Immature natural killer cell (primary cell): Measurements from ENCODE around the gene SRSF10. TPM values are rescaled to one million over a fixed set of nuclear protein-coding genes. Genes with fewer than 3 reads are reported as not detected.

Experiments
- DNase-seq, 3 donors: peaks; one replicate each; pipeline ENCODE4 v3.0.0; 2022; ENCODE audit warnings: mixed read lengths in 1 of 3
- H3K27ac Mint-ChIP-seq, 6 donors: one replicate each; pipeline ENCODE4 v1.8.0; 2020; ENCODE audit warnings: mixed read lengths in 6 of 6, mild to moderate bottlenecking in 5 of 6, inconsistent platforms in 4 of 6, moderate library complexity in 3 of 6
- H3K27me3 Mint-ChIP-seq, 3 donors: one replicate each; pipeline ENCODE4 v1.8.0; 2020 to 2021; ENCODE audit warnings: low read depth in 3 of 3, mild to moderate bottlenecking in 3 of 3, mixed read lengths in 3 of 3, moderate library complexity in 3 of 3, inconsistent platforms in 1 of 3
- H3K36me3 Mint-ChIP-seq, 3 donors: one replicate each; pipeline ENCODE4 v1.8.0; 2020; ENCODE audit warnings: mixed read lengths in 3 of 3, inconsistent platforms in 2 of 3, mild to moderate bottlenecking in 2 of 3
- H3K4me1 Mint-ChIP-seq, 2 donors: one replicate each; pipeline ENCODE4 v1.8.0; 2020; ENCODE audit warnings: inconsistent platforms in 2 of 2, mild to moderate bottlenecking in 2 of 2, mixed read lengths in 2 of 2, moderate library complexity in 1 of 2
- H3K4me3 Mint-ChIP-seq, 5 donors: one replicate each; pipeline ENCODE4 v1.8.0; 2020; ENCODE audit warnings: mild to moderate bottlenecking in 5 of 5, mixed read lengths in 5 of 5, inconsistent platforms in 3 of 5, moderate library complexity in 3 of 5
- H3K9me3 Mint-ChIP-seq, 6 donors: one replicate each; pipeline ENCODE4 v1.8.0; 2020; ENCODE audit warnings: mild to moderate bottlenecking in 6 of 6, mixed read lengths in 6 of 6, inconsistent platforms in 4 of 6, moderate library complexity in 3 of 6
- polyA plus RNA-seq, 3 donors: library from polyadenylated mRNA; unstranded; fragments of 300-500 nt; fragmentation: Illumina TruSeq; gene quantifications; one replicate each; pipeline ENCODE4 v1.2.3, GENCODE V29; 2021

Gene SRSF10
- polyA plus RNA-seq, 3 donors from 2014 or later: 87.7 to 113 (median 95.0) TPM

DNA sequence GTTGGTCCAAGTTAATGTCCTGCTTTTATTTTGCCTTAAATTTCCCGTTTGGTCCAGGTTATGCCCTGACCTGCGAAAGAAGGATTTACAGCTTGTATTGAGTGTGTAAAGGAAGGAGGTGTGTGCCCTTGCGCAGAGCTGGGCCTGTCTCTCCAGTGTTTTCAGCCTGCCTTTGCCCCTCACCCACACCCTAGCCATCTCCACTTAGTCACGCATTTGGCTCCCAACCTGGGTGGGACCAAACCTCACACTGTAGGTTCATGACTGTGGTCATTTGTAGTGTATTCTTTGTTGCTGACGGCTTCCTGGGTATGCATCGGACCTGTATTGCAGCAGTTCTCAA, 572 bp upstream of the SRSF10 start:
- Mint-ChIP-seq H3K27ac (peak overlapping the region; percentile 93 to 97 (median 96)), H3K27me3 (peaks cover 4 to 12% (median 8%) of the 10 kb centered on the region in 3 donors), H3K4me3 (peak overlapping the region; percentile 85 to 97 (median 91)), H3K9me3 (no peaks in the 10 kb centered on the region), H3K36me3 (no peaks in the 10 kb centered on the region), H3K4me1 (peaks cover 51 to 53% of the 10 kb centered on the region in 2 donors)
- no peak for DNase-seq

GRCh38 chr1:23979387-23979880, 693 bp downstream of the SRSF10 start:
- Mint-ChIP-seq H3K27me3 (peaks cover 4 to 13% (median 8%) of the 10 kb centered on the region in 3 donors), H3K36me3 (peaks cover 3 to 4% (median 3%) of the 10 kb centered on the region in 3 donors), H3K9me3 (no peaks in the 10 kb centered on the region), H3K4me3 (peak overlapping the region; percentile 87 to 97 (median 91)), H3K4me1 (peaks cover 58 to 65% of the 10 kb centered on the region in 2 donors), H3K27ac (peak overlapping the region; percentile 87 to 96 (median 94))
- DNase-seq: no peak

DNA sequence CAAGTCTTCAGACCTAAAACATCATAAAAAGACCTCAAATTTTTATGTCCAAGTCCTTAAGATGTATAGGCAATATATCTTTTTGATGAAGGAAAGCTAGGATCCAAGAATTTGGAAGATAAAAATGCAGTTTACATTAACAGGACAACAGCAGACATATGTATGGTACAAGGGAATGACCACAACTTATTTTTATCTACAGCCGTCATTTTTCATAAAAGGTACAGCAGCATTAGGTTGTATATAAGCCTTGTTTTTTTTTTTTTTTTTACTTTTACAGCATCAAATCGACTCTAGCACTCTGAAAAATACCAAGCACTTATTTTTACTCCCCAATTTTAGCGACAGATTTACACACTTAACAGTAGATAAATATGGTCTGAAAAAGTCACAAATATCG, 1.3 kb downstream of the SRSF10 start:
- H3K27ac Mint-ChIP-seq: peak overlapping the region; percentile 87 to 96 (median 94)
- peaks cover 3 to 6% (median 4%) of the 10 kb centered on the region in 3 donors for H3K36me3 Mint-ChIP-seq
- peaks cover 4 to 13% (median 8%) of the 10 kb centered on the region in 3 donors for H3K27me3 Mint-ChIP-seq
- H3K4me3 Mint-ChIP-seq: peak overlapping the region; percentile 87 to 97 (median 91)
- H3K4me1 Mint-ChIP-seq: peaks cover 61 to 71% of the 10 kb centered on the region in 2 donors
- no peaks in the 10 kb centered on the region for H3K9me3 Mint-ChIP-seq
- no peak for DNase-seq

- DNase-seq: no peak
- peaks cover 4 to 13% (median 8%) of the 10 kb centered on the region in 3 donors for H3K27me3 Mint-ChIP-seq
- peak overlapping the region; percentile 8 to 91 (median 87) for H3K4me3 Mint-ChIP-seq
- H3K36me3 Mint-ChIP-seq: peaks cover 3 to 6% (median 4%) of the 10 kb centered on the region in 3 donors
- H3K4me1 Mint-ChIP-seq: peaks cover 61 to 76% of the 10 kb centered on the region in 2 donors
- peak overlapping the region; percentile 61 to 95 (median 77) for H3K27ac Mint-ChIP-seq
- no peaks in the 10 kb centered on the region for H3K9me3 Mint-ChIP-seq
Observed at GRCh38 chr1:23977854-23978191, 2.3 kb downstream of the SRSF10 start.

- Mint-ChIP-seq H3K4me1 (peaks cover 61 to 76% of the 10 kb centered on the region in 2 donors), H3K4me3 (peak overlapping the region in 4 of 5 donors; percentile 24 to 75 (median 57)), H3K9me3 (no peaks in the 10 kb centered on the region), H3K36me3 (peaks cover 3 to 6% (median 4%) of the 10 kb centered on the region in 3 donors), H3K27me3 (peaks cover 4 to 13% (median 8%) of the 10 kb centered on the region in 3 donors), H3K27ac (peak overlapping the region in 5 of 6 donors; percentile 48 to 71 (median 65))
- no peak for DNase-seq
Observed at GRCh38 chr1:23977187-23977853, 2.8 kb downstream of the SRSF10 start.

GRCh38 chr1:23967871-23968270, 12.3 kb downstream of the SRSF10 start:
- no peak for DNase-seq
- peaks cover 8 to 24% (median 16%) of the 10 kb centered on the region in 3 donors for H3K36me3 Mint-ChIP-seq
- H3K27me3 Mint-ChIP-seq: no peaks in the 10 kb centered on the region
- H3K27ac Mint-ChIP-seq: peak overlapping the region in 2 of 6 donors; percentile 39 to 57
- H3K4me3 Mint-ChIP-seq: no peak overlapping the region
- H3K9me3 Mint-ChIP-seq: no peaks in the 10 kb centered on the region
- H3K4me1 Mint-ChIP-seq: peaks cover 10 to 39% of the 10 kb centered on the region in 2 donors

DNA sequence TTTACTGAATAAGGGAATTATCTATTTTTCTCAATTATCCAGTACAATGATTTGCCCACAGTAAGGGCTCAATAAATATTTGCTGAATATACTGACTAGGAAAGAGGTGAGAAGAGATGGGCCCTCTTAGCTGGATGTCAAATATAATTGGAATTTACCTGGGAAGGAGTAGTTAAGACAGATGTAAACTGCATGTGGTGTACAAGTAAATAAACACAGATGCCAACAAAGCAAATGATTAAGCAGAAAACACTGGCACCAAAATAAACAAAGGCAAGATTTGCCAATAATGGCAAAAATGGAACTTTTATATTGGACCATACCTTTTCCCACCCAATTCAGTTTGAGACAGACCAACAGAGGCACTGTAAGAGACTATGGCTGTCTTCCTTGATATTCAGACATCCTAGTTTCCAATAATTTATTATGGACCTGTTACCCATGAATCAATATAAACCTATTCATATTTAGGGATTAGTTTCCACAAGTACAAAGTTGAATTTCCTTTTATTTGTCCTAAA, 13.1 kb downstream of the SRSF10 start:
- Mint-ChIP-seq H3K9me3 (no peaks in the 10 kb centered on the region), H3K36me3 (peaks cover 8 to 28% (median 20%) of the 10 kb centered on the region in 3 donors), H3K27ac (peak overlapping the region in 4 of 6 donors; percentile 39 to 62 (median 53)), H3K4me3 (no peak overlapping the region), H3K27me3 (no peaks in the 10 kb centered on the region), H3K4me1 (peaks cover 12 to 47% of the 10 kb centered on the region in 2 donors)
- no peak for DNase-seq

GRCh38 chr1:23964790-23965740, 15.1 kb downstream of the SRSF10 start:
- Mint-ChIP-seq H3K27ac (peak overlapping the region; percentile 46 to 89 (median 72)), H3K4me1 (peaks cover 28 to 60% of the 10 kb centered on the region in 2 donors), H3K27me3 (peaks cover 0 to 7% (median 2%) of the 10 kb centered on the region in 3 donors), H3K4me3 (no peak overlapping the region), H3K36me3 (peaks cover 14 to 31% (median 22%) of the 10 kb centered on the region in 3 donors), H3K9me3 (no peaks in the 10 kb centered on the region)
- DNase-seq: no peak

DNA sequence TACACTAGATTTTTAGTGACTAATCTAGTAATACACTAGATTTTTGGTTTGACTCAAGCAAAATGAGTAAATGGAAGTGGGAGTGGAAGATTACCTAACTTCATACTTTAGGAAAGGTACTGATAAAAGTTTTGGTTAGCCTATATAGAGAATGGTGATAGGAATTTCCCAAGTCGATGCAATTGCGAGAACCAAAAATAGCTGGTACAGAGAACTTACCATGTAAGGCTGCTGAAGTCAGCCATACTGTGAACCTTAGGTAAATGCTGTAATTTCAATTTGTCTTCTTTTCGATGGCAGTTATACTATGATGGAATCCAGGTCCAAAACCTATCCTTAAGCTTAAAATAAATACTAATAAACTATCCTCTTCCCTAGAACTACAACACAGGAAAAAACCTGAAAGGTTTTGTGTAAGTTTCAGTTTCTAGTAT, 15.9 kb downstream of the SRSF10 start:
- Mint-ChIP-seq H3K4me3 (no peak overlapping the region), H3K9me3 (no peaks in the 10 kb centered on the region), H3K27ac (peak overlapping the region; percentile 46 to 79 (median 69)), H3K27me3 (peaks cover 2 to 15% (median 6%) of the 10 kb centered on the region in 3 donors), H3K4me1 (peaks cover 30 to 66% of the 10 kb centered on the region in 2 donors), H3K36me3 (peaks cover 9 to 34% (median 24%) of the 10 kb centered on the region in 3 donors)
- DNase-seq: no peak

DNA sequence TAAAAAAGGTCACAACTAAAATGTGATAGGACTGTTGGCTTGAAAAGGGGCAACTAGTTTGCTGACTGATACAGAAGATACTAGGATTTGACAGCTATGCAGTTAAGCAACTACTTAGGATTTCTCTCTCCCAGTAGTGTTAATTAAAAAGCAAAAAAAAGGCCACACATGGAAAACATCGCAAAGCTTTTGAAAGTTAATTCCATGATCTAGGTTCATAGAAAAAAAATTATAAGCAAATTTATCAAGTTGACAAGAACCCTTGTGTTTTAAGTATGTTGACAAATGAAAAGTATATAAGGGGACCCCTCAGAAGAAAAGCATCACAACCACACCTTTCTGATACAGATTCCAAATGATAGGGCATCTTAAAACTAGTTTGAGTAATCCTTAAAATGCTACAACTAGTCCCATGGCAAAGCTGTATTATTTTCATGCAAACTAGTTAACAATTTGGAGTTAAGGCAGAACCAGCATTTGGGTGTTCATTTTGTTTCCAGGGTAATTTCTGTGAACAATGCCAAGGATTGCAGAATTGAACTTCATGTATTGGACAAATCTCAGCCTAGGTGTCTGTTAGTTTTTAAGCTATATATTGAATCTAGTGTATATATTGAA, 16.4 kb downstream of the SRSF10 start:
- H3K4me3 Mint-ChIP-seq: no peak overlapping the region
- peaks cover 9 to 34% (median 24%) of the 10 kb centered on the region in 3 donors for H3K36me3 Mint-ChIP-seq
- no peaks in the 10 kb centered on the region for H3K9me3 Mint-ChIP-seq
- peaks cover 34 to 71% of the 10 kb centered on the region in 2 donors for H3K4me1 Mint-ChIP-seq
- peak overlapping the region; percentile 19 to 79 (median 64) for H3K27ac Mint-ChIP-seq
- no peak for DNase-seq
- H3K27me3 Mint-ChIP-seq: peaks cover 6 to 20% (median 9%) of the 10 kb centered on the region in 3 donors

DNA sequence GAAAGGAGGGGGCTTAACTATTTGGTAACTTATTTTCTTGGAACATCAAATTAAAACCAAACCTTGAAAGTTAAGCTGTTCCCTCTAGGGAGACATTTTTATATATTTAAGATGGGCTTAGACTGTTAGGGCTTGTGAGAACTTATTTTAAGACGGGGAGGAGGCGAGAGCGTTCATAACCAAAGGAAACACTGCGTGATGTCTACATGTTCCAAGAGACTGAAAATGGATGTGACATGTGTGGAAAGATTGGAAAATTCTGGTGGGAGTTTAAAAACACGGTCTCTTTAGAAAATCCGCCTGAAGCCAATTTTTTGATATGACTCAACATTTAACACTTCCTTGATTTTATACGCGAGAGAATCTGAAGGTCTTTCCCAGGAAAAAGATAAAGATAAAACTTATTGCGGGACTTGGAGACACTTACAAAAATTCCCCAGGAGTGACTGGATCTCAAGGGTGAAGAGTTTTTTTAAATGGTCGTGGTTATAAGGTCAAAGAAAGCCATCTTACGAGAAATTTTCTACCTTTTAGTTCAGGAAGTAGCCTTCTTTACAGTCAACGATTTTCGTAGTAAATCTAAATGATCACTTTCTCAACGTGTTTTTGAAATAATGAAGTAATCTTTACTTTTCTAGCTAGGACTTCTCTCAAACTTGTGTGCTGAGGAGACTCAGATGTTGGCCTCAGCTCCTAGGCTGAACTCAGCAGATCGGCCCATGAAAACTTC, 19.7 kb downstream of the SRSF10 start:
- peak overlapping the region; percentile 89 to 100 (median 100) for H3K4me3 Mint-ChIP-seq
- H3K27me3 Mint-ChIP-seq: peaks cover 8 to 21% (median 9%) of the 10 kb centered on the region in 3 donors
- H3K9me3 Mint-ChIP-seq: no peaks in the 10 kb centered on the region
- peaks cover 6 to 20% (median 19%) of the 10 kb centered on the region in 3 donors for H3K36me3 Mint-ChIP-seq
- peaks cover 43 to 80% of the 10 kb centered on the region in 2 donors for H3K4me1 Mint-ChIP-seq
- DNase-seq: no peak
- peak overlapping the region; percentile 96 to 100 (median 99) for H3K27ac Mint-ChIP-seq

DNA sequence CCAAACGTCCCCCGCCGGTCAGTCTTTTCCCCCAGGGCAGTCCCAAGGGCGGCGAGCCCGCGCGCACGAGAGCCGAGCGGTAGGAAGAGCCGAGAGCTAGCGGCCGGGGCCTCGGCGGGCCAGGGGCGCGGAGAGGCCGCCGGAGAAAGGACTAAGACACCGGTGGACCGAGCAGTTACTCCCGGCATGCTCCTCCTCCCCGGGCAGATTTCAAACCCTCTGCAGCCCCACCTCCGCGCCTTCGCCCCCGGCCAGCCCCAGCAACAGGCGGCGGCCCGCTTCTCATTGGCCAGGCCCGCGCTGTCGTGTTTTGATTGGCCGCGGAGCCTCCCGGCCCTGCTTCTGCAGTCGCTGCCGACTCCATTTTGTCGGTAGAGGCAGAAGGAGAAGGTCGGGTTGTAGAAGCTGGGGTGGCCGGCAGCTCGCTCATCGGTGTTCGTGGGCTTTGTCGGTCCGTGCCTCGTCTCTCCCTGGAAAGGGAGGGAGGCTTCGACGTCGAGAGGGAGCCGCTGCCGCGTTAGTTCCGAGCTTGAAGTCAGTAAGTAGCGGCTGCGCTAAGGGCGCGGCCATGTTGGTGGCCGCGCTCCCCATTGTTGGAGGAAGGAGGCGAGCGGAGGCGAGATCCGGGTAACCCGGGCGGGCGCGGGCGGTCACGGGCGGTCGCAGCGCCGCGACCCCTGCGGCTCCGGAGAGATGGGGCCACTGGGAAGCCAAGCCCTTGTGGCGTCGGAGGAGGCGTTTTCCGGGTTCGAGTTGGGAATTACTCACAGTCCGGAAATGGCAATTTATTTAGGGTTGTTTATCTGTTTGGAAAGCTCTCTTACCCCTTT, 20.5 kb downstream of the SRSF10 start, which contains the start of gene PNRC2:
Gene PNRC2, plus strand, starts transcription at position 368 of the 830 bp plus-strand sequence. CDS start 1,630 bp downstream, outside the sequence.
- H3K36me3 Mint-ChIP-seq: peaks cover 6 to 20% (median 19%) of the 10 kb centered on the region in 3 donors
- H3K27me3 Mint-ChIP-seq: peaks cover 8 to 21% (median 9%) of the 10 kb centered on the region in 3 donors
- peak within 1 kb of the TSS; percentile 96 to 100 (median 99) for H3K27ac Mint-ChIP-seq
- no peaks in the 10 kb centered on the region for H3K9me3 Mint-ChIP-seq
- peaks cover 43 to 73% of the 10 kb centered on the region in 2 donors for H3K4me1 Mint-ChIP-seq
- peak; percentile 95 to 96 (median 95) for DNase-seq
- H3K4me3 Mint-ChIP-seq: peak within 1 kb of the TSS; percentile 89 to 100 (median 100)
